ENCODE data around the gene ABLIM1. TPM values are rescaled to one million over a fixed set of nuclear protein-coding genes. Genes with fewer than 3 reads are reported as not detected.

Gene ABLIM1
- total RNA-seq, 1 experiment from 2014 or later: 34.0 TPM

- no peak for TF ChIP-seq EZH2 (IDR thresholded peaks at IDR 0.05; ENCODE audit: borderline replicate concordance, low read depth, low read length, poor library complexity, severe bottlenecking)
- TF ChIP-seq CTCF (conservative IDR thresholded peaks at IDR 0.05; ENCODE audit: low read depth, low read length): no peak
- Histone ChIP-seq H3K4me3 (ENCODE audit: low read depth, low read length, poor library complexity, severe bottlenecking) (no peak overlapping the region), H3K27me3 (replicated peaks; ENCODE audit: insufficient read depth, low read depth, low read length, poor library complexity) (peaks cover 5% of the 10 kb centered on the region), H3K4me1 (ENCODE audit: insufficient read depth, low read length, poor library complexity, severe bottlenecking) (no peaks in the 10 kb centered on the region), H3K36me3 (ENCODE audit: insufficient read depth, low read length, poor library complexity, severe bottlenecking) (no peaks in the 10 kb centered on the region), H3K27ac (ENCODE audit: low read depth, low read length, poor library complexity, severe bottlenecking) (no peak overlapping the region), H3K9me3 (ENCODE audit: low read depth, low read length, poor library complexity, severe bottlenecking) (no peaks in the 10 kb centered on the region)
- DNase-seq (ENCODE audit: low spot score): no peak
- intact Hi-C loops (cut with micrococcal nuclease; ENCODE audit: unreplicated experiment): no loop called here
- POLR2A ChIA-PET (ENCODE audit: low non-redundant PET): no interaction called here
- CTCF ChIA-PET: no interaction called here
- BruUV-seq (replicated peaks): no TSS peak
Measured at GRCh38 chr10:114418109-114418508, 240.0 kb downstream of the ABLIM1 start.

- no peak for TF ChIP-seq CTCF (conservative IDR thresholded peaks at IDR 0.05; ENCODE audit: low read depth, low read length)
- TF ChIP-seq EZH2 (IDR thresholded peaks at IDR 0.05; ENCODE audit: borderline replicate concordance, low read depth, low read length, poor library complexity, severe bottlenecking): no peak
- no peak overlapping the region for H3K4me3 ChIP-seq (ENCODE audit: low read depth, low read length, poor library complexity, severe bottlenecking)
- H3K36me3 ChIP-seq (ENCODE audit: insufficient read depth, low read length, poor library complexity, severe bottlenecking): no peaks in the 10 kb centered on the region
- H3K9me3 ChIP-seq (ENCODE audit: low read depth, low read length, poor library complexity, severe bottlenecking): no peaks in the 10 kb centered on the region
- DNase-seq (ENCODE audit: low spot score): no peak
- no TSS peak for BruUV-seq (replicated peaks)
- CTCF ChIA-PET: no interaction called here
- intact Hi-C loops (cut with micrococcal nuclease; ENCODE audit: unreplicated experiment): no loop called here
- peaks cover 5% of the 10 kb centered on the region for H3K27me3 ChIP-seq (replicated peaks; ENCODE audit: insufficient read depth, low read depth, low read length, poor library complexity)
- H3K4me1 ChIP-seq (ENCODE audit: insufficient read depth, low read length, poor library complexity, severe bottlenecking): no peaks in the 10 kb centered on the region
- H3K27ac ChIP-seq (ENCODE audit: low read depth, low read length, poor library complexity, severe bottlenecking): no peak overlapping the region
- POLR2A ChIA-PET (ENCODE audit: low non-redundant PET): no interaction called here
Measured at GRCh38 chr10:114412907-114413797, 244.9 kb downstream of the ABLIM1 start.

- TF ChIP-seq EZH2 (IDR thresholded peaks at IDR 0.05; ENCODE audit: borderline replicate concordance, low read depth, low read length, poor library complexity, severe bottlenecking) (no peak), CTCF (conservative IDR thresholded peaks at IDR 0.05; ENCODE audit: low read depth, low read length) (no peak)
- Histone ChIP-seq H3K4me3 (ENCODE audit: low read depth, low read length, poor library complexity, severe bottlenecking) (no peak overlapping the region), H3K27me3 (replicated peaks; ENCODE audit: insufficient read depth, low read depth, low read length, poor library complexity) (peaks cover 22% of the 10 kb centered on the region), H3K4me1 (ENCODE audit: insufficient read depth, low read length, poor library complexity, severe bottlenecking) (no peaks in the 10 kb centered on the region), H3K27ac (ENCODE audit: low read depth, low read length, poor library complexity, severe bottlenecking) (no peak overlapping the region), H3K9me3 (ENCODE audit: low read depth, low read length, poor library complexity, severe bottlenecking) (no peaks in the 10 kb centered on the region), H3K36me3 (ENCODE audit: insufficient read depth, low read length, poor library complexity, severe bottlenecking) (no peaks in the 10 kb centered on the region)
- no TSS peak for BruUV-seq (replicated peaks)
- intact Hi-C loops (cut with micrococcal nuclease; ENCODE audit: unreplicated experiment): no loop called here
- ChIA-PET POLR2A (ENCODE audit: low non-redundant PET) (no interaction called here), CTCF (no interaction called here)
- no peak for DNase-seq (ENCODE audit: low spot score)
Measured at GRCh38 chr10:114408968-114409444, 249.1 kb downstream of the ABLIM1 start.
